ENCODE measurements around the gene GNG7. TPM values are rescaled to one million over a fixed set of nuclear protein-coding genes. Genes with fewer than 3 reads are reported as not detected.

The GNG7 gene
- total RNA-seq, 1 experiment from 2014 or later: 7.7 TPM

- Histone ChIP-seq H3K9ac (ENCODE audit: extremely low read depth, insufficient read length, low read length) (no peak overlapping the region), H4K5ac (ENCODE audit: insufficient read length, low read depth, low read length) (no peak overlapping the region), H3K56ac (ENCODE audit: insufficient read length, low read depth, low read length) (no peak overlapping the region), H3T11ph (ENCODE audit: low read length) (no peak overlapping the region), H3K18ac (ENCODE audit: insufficient read length, low read depth, low read length) (no peak overlapping the region), H2BK12ac (ENCODE audit: insufficient read length, low read depth, low read length) (no peak overlapping the region), H4K8ac (replicated peaks; ENCODE audit: insufficient read length, low read depth, low read length) (no peak overlapping the region), H2BK5ac (ENCODE audit: insufficient read length, low read length) (no peak overlapping the region), H3K23ac (ENCODE audit: insufficient read length, low read depth, low read length) (no peak overlapping the region), H4K91ac (ENCODE audit: insufficient read length, low read depth, low read length) (no peak overlapping the region), H4K20me1 (ENCODE audit: control insufficient read depth, insufficient read depth, insufficient read length) (peaks cover 3% of the 10 kb centered on the region), H3K79me1 (ENCODE audit: insufficient read depth, low read depth, low read length, poor library complexity, severe bottlenecking) (no peaks in the 10 kb centered on the region), H2BK120ac (ENCODE audit: low read depth, low read length, poor library complexity, severe bottlenecking) (no peak overlapping the region), H2AFZ (ENCODE audit: low read length) (no peak overlapping the region), H3K27me3 (ENCODE audit: insufficient read depth, low read length) (no peaks in the 10 kb centered on the region), H3K9me3 (ENCODE audit: control insufficient read depth, low read depth, low read length) (no peaks in the 10 kb centered on the region), H3K23me2 (ENCODE audit: insufficient read length, low read depth, low read length, poor library complexity, severe bottlenecking) (no peaks in the 10 kb centered on the region), H3K14ac (ENCODE audit: insufficient read depth, low read length) (no peak overlapping the region), H2BK15ac (ENCODE audit: low read depth, low read length) (no peak overlapping the region), H3K27ac (ENCODE audit: insufficient read length, low read depth, low read length) (no peak overlapping the region), H2BK20ac (ENCODE audit: low read depth, low read length, poor library complexity, severe bottlenecking) (no peak overlapping the region), H3K4ac (ENCODE audit: low read depth, low read length) (no peak overlapping the region), H3K4me1 (ENCODE audit: insufficient read depth, low read length) (no peaks in the 10 kb centered on the region; the same call in 1 of the 2 replicates), H3K4me2 (ENCODE audit: insufficient read depth, insufficient read length, low read length) (no peak overlapping the region), H2AK5ac (ENCODE audit: insufficient read length, low read length) (no peak overlapping the region), H3K79me2 (ENCODE audit: insufficient read depth, low read length) (no peaks in the 10 kb centered on the region)
- Mint-ChIP-seq H3K4me1 (peaks cover 3 to 11% of the 10 kb centered on the region in 2 experiments), H3K27me3 (ENCODE audit: low read depth) (peaks cover 16% of the 10 kb centered on the region), H3K4me3 (no peak overlapping the region), H3K27ac (no peak overlapping the region), H3K9me3 (no peaks in the 10 kb centered on the region), H3K36me3 (ENCODE audit: insufficient read depth in 1 of 3, low read depth in 3 of 3) (peaks cover 18 to 32% (median 29%) of the 10 kb centered on the region in 3 experiments; a peak in 6 of 7 replicates)
- TF ChIP-seq, protein P1, sequence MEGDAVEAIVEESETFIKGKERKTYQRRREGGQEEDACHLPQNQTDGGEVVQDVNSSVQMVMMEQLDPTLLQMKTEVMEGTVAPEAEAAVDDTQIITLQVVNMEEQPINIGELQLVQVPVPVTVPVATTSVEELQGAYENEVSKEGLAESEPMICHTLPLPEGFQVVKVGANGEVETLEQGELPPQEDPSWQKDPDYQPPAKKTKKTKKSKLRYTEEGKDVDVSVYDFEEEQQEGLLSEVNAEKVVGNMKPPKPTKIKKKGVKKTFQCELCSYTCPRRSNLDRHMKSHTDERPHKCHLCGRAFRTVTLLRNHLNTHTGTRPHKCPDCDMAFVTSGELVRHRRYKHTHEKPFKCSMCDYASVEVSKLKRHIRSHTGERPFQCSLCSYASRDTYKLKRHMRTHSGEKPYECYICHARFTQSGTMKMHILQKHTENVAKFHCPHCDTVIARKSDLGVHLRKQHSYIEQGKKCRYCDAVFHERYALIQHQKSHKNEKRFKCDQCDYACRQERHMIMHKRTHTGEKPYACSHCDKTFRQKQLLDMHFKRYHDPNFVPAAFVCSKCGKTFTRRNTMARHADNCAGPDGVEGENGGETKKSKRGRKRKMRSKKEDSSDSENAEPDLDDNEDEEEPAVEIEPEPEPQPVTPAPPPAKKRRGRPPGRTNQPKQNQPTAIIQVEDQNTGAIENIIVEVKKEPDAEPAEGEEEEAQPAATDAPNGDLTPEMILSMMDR (conservative IDR thresholded peaks at IDR 0.05): no peak
- WGBS (ENCODE audit: extremely low coverage, insufficient read length, low lambda C conversion rate): no CpG with 5 or more reads among the region's 41 CpGs
- DNase-seq: no peak
These were observed 28.9 kb upstream of the GNG7 start for GRCh38 chr19:2731181-2731995.
